ENCODE results near the gene TNFRSF12A. TPM values are rescaled to one million over a fixed set of nuclear protein-coding genes. Genes with fewer than 3 reads are reported as not detected.

Gene TNFRSF12A
- total and polyA plus RNA-seq, 2 of the 8 experiments (the other 6 are each of a cell fraction or from before 2014, with no cell fraction given) = 81.0 to 82.5 TPM

- H3K4me3 ChIP-seq (ENCODE audit: extremely low read depth in 1 of 4, insufficient read depth in 2 of 4, low read depth in 3 of 4, low read length in 4 of 4) = peak overlapping the region in 1 of 4 experiments; percentile 58; a peak in 1 of 8 replicates
- no peak overlapping the region for H2AFZ ChIP-seq (ENCODE audit: low read length)
- peak; percentile 85 to 92 for TF ChIP-seq RAD21 (IDR thresholded peaks at IDR 0.05 in 1 of 2, conservative IDR thresholded peaks at IDR 0.05 in 1 of 2; ENCODE audit: low read depth in 2 of 2, low read length in 2 of 2)
- TF ChIP-seq, protein P1, sequence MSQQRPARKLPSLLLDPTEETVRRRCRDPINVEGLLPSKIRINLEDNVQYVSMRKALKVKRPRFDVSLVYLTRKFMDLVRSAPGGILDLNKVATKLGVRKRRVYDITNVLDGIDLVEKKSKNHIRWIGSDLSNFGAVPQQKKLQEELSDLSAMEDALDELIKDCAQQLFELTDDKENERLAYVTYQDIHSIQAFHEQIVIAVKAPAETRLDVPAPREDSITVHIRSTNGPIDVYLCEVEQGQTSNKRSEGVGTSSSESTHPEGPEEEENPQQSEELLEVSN (IDR thresholded peaks at IDR 0.05) = peak; percentile 68
- peak; percentile 83 for TF ChIP-seq MAX (IDR thresholded peaks at IDR 0.05)
- peak; percentile 76 to 97; a peak in 3 of 4 replicates for TF ChIP-seq SIN3A (conservative IDR thresholded peaks at IDR 0.05 in 1 of 2, IDR thresholded peaks at IDR 0.05 in 1 of 2; ENCODE audit: low read depth in 1 of 2, low read length in 2 of 2)
- no peak for TF ChIP-seq POU5F1 (IDR thresholded peaks at IDR 0.05; ENCODE audit: low read depth, low read length)
- TF ChIP-seq CEBPB (IDR thresholded peaks at IDR 0.05; ENCODE audit: low read depth, low read length) = no peak; the same call in 1 of the 2 replicates
- TF ChIP-seq GABPA (IDR thresholded peaks at IDR 0.05; ENCODE audit: borderline replicate concordance, insufficient read depth, low read length) = peak; percentile 49; the same call in 1 of the 2 replicates
- peak in 1 of 2 experiments; percentile 36; a peak in 1 of 3 replicates for TF ChIP-seq EP300 (IDR thresholded peaks at IDR 0.05; ENCODE audit: borderline replicate concordance in 1 of 2, low read depth in 2 of 2, low read length in 2 of 2)
- TF ChIP-seq NANOG (IDR thresholded peaks at IDR 0.05; ENCODE audit: insufficient read depth, low read depth, low read length, poor library complexity, severe bottlenecking) = peak; percentile 42
Measured at GRCh38 chr16:3003582-3004270, 16.4 kb upstream of the TNFRSF12A start.

More at GRCh38 chr16:3003582-3004270, 16.4 kb upstream of the TNFRSF12A start:
- 11% methylated on average over 50 of the region's 58 CpGs; no CpG with 5 or more reads in 1 of the 2 experiments for WGBS, 2 experiments (ENCODE audit: extremely low coverage in 1 of 2, insufficient coverage in 1 of 2, insufficient read length in 1 of 2, insufficient replicate concordance in 2 of 2, low coverage in 1 of 2, low lambda C conversion rate in 2 of 2, missing lambda C conversion rate in 1 of 2)
- Histone ChIP-seq H2BK120ac (replicated peaks; ENCODE audit: low read depth, low read length) (no peak overlapping the region), H3K56ac (replicated peaks; ENCODE audit: insufficient read length, low read depth, low read length) (no peak overlapping the region), H3K79me2 (ENCODE audit: control insufficient read depth in 1 of 2, insufficient read depth in 2 of 2, low read length in 2 of 2) (peaks cover 0 to 6% of the 10 kb centered on the region in 2 experiments; a peak in 1 of 4 replicates), H3K23me2 (ENCODE audit: low read depth, low read length) (peaks cover 12% of the 10 kb centered on the region), H3K23ac (ENCODE audit: insufficient read length) (no peak overlapping the region), H3K4me1 (replicated peaks in 1 of 4; ENCODE audit: control insufficient read depth in 3 of 4, insufficient read depth in 4 of 4, low read length in 3 of 4) (peaks cover 11 to 33% (median 27%) of the 10 kb centered on the region in 4 experiments), H3K4me2 (ENCODE audit: insufficient read depth in 1 of 2, low read depth in 2 of 2, low read length in 2 of 2) (no peak overlapping the region; a peak in 1 of 4 replicates), H3K36me3 (ENCODE audit: control insufficient read depth in 2 of 4, insufficient read depth in 4 of 4, low read length in 3 of 4) (peaks cover 0 to 3% (median 0%) of the 10 kb centered on the region in 4 experiments; a peak in 1 of 8 replicates), H3K14ac (ENCODE audit: insufficient read length) (no peak overlapping the region), H3K27ac (ENCODE audit: low read depth, low read length) (no peak overlapping the region), H3K9me3 (ENCODE audit: insufficient read depth in 2 of 2, low read depth in 1 of 2, low read length in 1 of 2) (no peaks in the 10 kb centered on the region), H4K91ac (replicated peaks; ENCODE audit: insufficient read length, low read length) (no peak overlapping the region), H4K8ac (ENCODE audit: extremely low read depth, insufficient read depth, low read length) (no peak overlapping the region), H3K79me1 (ENCODE audit: low read depth, low read length) (no peaks in the 10 kb centered on the region; the same call in 1 of the 2 replicates), H2BK5ac (ENCODE audit: low read depth, low read length) (no peak overlapping the region), H4K5ac (ENCODE audit: insufficient read length, low read depth, low read length) (no peak overlapping the region), H4K20me1 (replicated peaks in 1 of 2; ENCODE audit: control insufficient read depth in 1 of 2, insufficient read depth in 2 of 2, low read length in 2 of 2) (peaks cover 0 to 2% of the 10 kb centered on the region in 2 experiments), H3K18ac (ENCODE audit: extremely low read depth, low read length) (no peak overlapping the region), H2BK20ac (ENCODE audit: low read length) (no peak overlapping the region), H3K4ac (replicated peaks; ENCODE audit: insufficient read length, low read depth, low read length) (no peak overlapping the region), H3K27me3 (replicated peaks in 1 of 4; ENCODE audit: control insufficient read depth in 3 of 4, extremely low read depth in 1 of 4, insufficient read depth in 3 of 4, low read length in 3 of 4) (no peaks in the 10 kb centered on the region), H2BK15ac (ENCODE audit: low read length) (no peak overlapping the region), H2AK5ac (ENCODE audit: low read depth, low read length) (no peak overlapping the region), H3K9ac (replicated peaks in 1 of 4; ENCODE audit: extremely low read depth in 1 of 4, low read depth in 3 of 4, low read length in 3 of 4) (peak overlapping the region in 1 of 4 experiments; percentile 41; a peak in 1 of 7 replicates), H2BK12ac (ENCODE audit: low read depth, low read length) (no peak overlapping the region)
- ChIA-PET POLR2A (ENCODE audit: partially characterized antibody) (interaction anchor here (0.6 to 35.7 kb wide), 11 partner anchors 11 to 134 kb away, joined by 3 to 1808 read pairs (median 4); partner anchors contain the start of genes BICDL2, CLDN6, CLDN9 and HCFC1R1), CTCF (ENCODE audit: partially characterized antibody) (interaction anchor here (0.6 to 17.3 kb wide), 14 partner anchors 9 to 102 kb away, joined by 3 to 639 read pairs (median 4); partner anchors contain the start of genes BICDL2, CLDN6, CLDN9 and HCFC1R1)
- DNase-seq (ENCODE audit: low read depth in 1 of 2, low spot score in 2 of 2) (peak; percentile 95 to 98), FAIRE-seq (peak; percentile 60)
